SKM-1 treated with dmso at 0.1 percent for 144 hours (cell line): Measurements from ENCODE around the gene TMOD2.

Experiments used
- DNase-seq: peaks from one replicate; lab custom pipeline; 2025; ENCODE audit not compliant: unreplicated experiment; lab: John Stamatoyannopoulos, UW

Gene TMOD2

GRCh38 chr15:51809457-51809856 is 58.1 kb downstream of the TMOD2 start:
- DNase-seq, result no peak

- no peak for DNase-seq
Measured at GRCh38 chr15:51812598-51812997, 61.2 kb downstream of the TMOD2 start.

GRCh38 chr15:51814606-51815005 is 63.2 kb downstream of the TMOD2 start:
- no peak for DNase-seq

- no peak for DNase-seq
Measured at GRCh38 chr15:51816611-51817010, 65.2 kb downstream of the TMOD2 start.

GRCh38 chr15:51818150-51818549 is 66.8 kb downstream of the TMOD2 start:
- DNase-seq, result no peak

- DNase-seq, result no peak
Measured at GRCh38 chr15:51825698-51826097, 74.3 kb downstream of the TMOD2 start.

GRCh38 chr15:51828621-51829375 is 77.4 kb downstream of the TMOD2 start:
- no peak for DNase-seq

GRCh38 chr15:51829376-51830275 is 78.2 kb downstream of the TMOD2 start, which contains the start of gene TMOD3:
TMOD3 (plus strand) TSS chr15:51829653; CDS start chr15:51862885, 33,232 bp downstream.
- peak; percentile 85 for DNase-seq

- DNase-seq, result no peak
Measured at GRCh38 chr15:51830276-51830806, 78.9 kb downstream of the TMOD2 start.

- DNase-seq, result no peak
Measured at GRCh38 chr15:51833772-51834171, 82.4 kb downstream of the TMOD2 start.

- peak; percentile 26 for DNase-seq
Measured at GRCh38 chr15:51837792-51838251, 86.4 kb downstream of the TMOD2 start.

GRCh38 chr15:51838270-51838669 is 86.9 kb downstream of the TMOD2 start:
- DNase-seq, result no peak

- DNase-seq, result no peak
Measured at GRCh38 chr15:51840692-51841091, 89.3 kb downstream of the TMOD2 start.

- DNase-seq, result peak; percentile 7
Measured at GRCh38 chr15:51841406-51842040, 90.1 kb downstream of the TMOD2 start.

- DNase-seq, result no peak
Measured at GRCh38 chr15:51842265-51842664, 90.9 kb downstream of the TMOD2 start.

GRCh38 chr15:51842852-51843737 is 91.7 kb downstream of the TMOD2 start:
- DNase-seq, result peak; percentile 31

- DNase-seq, result no peak
Measured at GRCh38 chr15:51844747-51845426, 93.5 kb downstream of the TMOD2 start.

- DNase-seq, result no peak
Measured at GRCh38 chr15:51846066-51846462, 94.7 kb downstream of the TMOD2 start.

- no peak for DNase-seq
Measured at GRCh38 chr15:51846463-51847230, 95.2 kb downstream of the TMOD2 start.
